HG03520 (cell line): ENCODE results near the gene ADAM17.
"Not testable (repeated sequence)": the region's sequence is repeated elsewhere in the genome, so short reads cannot be mapped to it uniquely, and the experiment has no call there.

ENCODE experiments used
- ATAC-seq: cut with Tn5 transposase; IDR thresholded peaks from one replicate; pipeline ENCODE4 v1.9.1; 2021; ENCODE audit warnings: mild to moderate bottlenecking, moderate library complexity; ENCODE audit not compliant: unreplicated experiment

Gene ADAM17

DNA sequence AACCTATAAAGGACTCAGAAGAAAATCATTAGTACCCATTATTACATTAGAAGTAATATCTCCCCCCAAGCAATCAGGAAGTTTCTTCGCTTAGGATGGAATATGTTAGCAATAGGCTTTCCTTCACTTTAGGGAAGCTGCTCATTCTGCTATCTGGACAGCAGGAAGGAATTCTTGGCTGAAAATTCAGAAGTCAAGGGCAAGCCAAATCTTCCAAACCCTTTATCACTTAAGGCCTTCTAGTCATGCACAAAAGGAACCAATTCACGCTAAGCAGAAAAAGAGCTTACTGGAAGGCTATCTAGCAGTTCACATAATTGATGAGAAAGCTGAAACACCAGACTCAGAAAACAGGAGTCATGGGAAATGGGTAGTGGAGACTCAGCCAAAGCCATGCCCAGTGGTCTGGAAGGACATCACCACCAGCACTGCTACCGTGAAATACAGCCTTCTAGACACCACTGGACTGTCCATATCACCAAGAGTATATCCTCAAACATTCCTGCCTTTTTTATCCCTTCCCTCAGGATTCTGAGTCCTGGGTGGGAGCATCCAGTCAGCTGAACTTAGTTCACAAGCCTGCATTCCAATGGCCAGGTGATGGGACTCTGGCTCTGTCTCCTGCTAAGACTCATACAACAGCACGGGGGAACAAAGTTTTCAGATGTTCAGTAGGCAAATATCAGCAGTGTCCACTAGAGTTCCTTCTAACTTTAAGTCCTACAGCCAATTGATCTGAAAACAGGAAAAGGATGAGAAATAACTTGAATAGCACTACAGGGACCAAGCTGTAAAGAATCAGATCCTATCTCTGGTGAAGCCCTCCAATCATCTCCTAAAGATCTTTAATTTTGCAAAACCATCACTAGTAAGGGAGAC is 14.8 kb upstream of the ADAM17 start:
- ATAC-seq, result no peak

DNA sequence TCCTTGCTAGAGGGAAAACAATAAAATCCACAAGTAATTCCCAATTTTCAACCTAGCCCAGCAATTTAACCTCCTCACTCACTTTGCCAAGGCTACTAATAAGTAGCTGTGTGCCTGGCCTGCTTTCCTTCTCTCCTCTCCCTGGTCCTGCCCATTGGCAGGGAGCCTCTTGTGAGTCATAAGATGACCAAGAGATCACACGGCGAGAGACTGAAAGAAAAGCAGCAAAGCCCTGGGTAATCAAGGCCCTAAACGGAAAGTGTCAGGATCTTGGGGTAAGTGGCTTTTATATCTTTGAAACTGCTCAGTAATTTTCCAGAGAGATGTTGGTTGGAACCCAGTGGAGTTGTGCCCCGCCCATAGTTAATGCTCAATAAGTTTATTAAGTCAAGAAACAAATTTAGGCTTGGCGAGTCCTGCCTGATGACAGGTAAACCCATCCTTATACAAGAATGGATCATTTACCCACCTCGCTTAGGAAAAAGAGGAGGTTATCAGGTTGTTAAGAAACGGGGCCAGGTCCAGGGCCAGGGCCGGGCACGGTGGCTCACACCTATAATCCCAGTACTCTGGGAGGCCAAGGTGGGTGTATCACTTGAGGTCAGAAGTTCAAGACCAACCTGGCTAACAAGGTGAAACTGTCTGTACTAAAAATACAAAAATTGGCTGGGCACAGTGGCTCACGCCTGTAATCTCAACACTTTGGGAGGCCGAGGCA is 10.0 kb upstream of the ADAM17 start:
- no peak for ATAC-seq

DNA sequence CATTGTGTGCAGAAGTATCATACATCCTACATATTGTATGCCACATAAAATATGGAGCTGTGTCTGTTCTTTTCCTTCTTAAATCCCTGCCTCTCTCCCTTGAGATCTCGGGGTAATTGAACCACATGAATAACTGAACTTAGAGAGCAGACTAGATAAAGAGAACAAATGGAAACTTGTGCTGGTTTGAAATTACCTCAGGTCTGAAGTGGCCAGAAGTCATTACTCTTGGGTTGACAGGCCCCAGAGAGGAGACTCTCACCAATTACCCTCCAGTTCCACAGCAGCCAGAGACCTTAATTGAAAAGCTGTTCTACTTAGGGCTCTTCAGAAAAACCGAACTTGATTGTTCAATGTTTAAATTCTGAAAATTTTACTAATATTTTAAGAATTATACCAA is 5.0 kb upstream of the ADAM17 start:
- no peak for ATAC-seq

DNA sequence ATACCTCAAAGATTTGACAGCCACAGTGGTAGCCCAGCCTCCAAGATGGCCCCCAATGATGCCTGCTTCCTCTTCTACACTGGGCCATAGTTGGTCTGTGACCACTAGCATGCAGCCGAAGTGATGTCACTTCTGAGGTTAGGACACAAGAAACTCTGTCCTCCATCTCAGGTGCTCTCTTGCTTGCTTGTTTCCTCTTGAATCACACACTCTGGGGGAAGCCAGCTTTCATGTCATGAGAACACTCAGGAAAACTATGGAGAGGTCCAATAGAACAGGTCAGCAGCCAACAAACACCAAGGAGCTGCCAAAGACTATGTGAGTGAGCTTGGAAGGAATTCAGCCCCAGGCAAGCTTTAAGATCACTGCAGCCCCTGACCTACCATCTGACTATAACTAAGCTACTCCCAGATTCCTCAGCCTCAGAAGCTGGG is 3.3 kb upstream of the ADAM17 start:
- ATAC-seq, result no peak

DNA sequence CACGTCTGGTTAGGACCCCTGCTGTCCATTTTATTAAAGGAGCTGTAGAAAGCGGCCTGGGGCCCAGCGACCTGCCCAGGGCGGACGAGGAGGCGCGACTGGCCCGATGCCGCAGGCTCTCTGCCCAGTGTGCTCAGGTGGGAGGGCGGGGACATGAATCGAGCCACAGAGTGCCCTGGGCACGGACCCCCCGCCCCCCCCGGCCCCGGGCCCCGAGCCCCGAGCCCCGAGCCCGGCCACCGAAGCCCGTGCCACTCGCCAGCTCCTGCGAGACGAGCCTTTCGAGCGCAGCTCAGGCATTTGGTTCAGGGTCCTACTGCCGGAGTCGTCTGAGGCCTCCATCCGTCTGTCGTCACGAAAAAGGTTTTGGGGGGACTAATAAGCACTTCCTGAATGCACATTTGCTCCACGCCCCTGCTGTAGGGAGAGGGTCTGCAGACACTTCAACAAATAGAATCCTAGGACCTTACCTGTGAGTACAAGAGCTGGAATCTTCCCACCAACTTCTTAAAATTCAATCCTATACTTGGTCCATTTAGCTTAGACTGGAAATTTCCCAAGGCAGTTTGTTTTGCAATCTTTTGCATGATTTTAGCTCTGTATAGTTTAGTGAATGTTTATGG is 602 bp upstream of the ADAM17 start:
- peak; percentile 19 for ATAC-seq

DNA sequence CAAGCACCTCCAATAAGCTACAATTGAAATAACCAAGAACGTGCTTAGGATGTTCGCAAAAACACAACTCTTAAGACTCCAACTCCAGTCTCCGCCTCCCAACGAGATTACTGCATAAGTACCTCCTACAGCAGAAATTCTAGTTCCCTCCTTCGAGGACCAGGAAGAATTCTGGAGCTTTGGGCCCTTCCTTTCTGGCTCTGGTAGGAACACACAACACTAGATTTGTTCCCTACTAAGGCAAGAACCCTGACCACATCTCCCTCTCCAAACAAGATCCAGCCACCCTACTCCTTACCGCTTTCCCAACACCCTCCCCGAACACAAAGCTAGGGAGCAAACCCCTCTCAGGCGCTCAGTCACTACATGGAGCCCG is 721 bp downstream of the ADAM17 start:
- no peak for ATAC-seq

DNA sequence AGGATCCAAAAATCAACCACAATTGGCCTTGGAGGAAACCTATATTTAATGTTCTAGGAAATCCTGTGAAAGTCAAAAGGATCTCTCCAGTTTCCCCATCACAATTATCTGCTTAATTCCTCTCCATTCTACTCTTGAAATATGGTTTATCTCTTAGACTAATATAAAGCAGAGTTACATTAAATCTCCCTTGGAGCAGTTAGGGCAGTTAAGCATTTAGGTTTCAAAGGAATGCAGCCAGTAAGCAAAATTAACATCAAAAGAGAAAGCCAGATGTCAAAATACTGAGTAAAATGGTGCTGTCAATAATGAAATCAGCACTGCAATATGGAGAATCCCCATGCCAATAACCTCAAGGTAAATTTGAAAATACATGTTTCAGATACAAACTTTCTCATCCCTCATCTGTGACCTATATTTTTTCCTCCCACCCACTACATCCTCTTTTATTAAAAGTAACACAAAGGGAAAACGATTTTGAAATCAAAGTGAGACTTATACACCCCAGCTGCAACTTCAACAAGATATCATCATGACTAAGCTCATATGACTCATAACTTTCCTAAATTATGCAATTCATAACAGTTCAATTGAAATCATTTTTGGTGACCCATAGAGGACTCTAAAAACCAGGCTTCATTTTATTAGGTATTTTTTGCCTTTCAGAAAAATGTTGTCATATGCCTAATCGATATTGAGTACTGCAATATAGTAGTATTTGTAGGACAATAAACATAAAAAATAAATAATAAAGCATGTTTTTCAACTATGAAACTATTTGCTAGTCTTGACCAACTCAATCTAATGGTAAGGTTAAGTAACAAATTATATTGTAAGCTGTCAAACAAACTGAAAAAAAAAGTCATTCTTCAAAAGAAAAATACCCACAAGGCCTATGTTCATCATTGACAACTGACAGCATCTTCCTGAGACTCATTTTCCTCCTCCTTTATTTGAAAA is 3.1 kb downstream of the ADAM17 start:
- no peak for ATAC-seq

DNA sequence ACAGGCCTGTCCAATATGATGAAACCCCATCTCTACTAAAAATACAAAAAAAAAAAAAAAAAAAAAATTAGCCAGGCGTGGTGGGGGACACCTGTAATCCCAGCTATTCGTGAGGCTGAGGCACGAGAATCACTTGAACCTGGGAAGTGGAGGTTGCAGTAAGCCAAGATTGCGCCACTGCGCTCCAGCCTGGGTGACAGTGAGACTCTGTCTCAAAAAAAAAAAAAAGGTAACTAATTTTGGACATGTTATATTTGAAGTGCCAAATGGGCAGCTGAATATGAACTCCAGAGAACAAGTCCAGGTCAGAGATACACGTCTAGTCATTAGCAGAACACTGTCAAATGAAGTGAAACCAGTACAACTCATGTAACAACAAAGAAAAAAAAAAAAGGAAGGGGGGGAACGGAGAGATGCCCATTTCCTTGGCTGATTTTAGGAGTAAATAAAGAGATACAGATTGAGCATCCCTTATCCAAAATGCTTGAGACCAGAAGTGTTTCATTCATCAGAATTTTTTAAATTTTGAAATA is 4.7 kb downstream of the ADAM17 start:
- not testable (repeated sequence) for ATAC-seq

DNA sequence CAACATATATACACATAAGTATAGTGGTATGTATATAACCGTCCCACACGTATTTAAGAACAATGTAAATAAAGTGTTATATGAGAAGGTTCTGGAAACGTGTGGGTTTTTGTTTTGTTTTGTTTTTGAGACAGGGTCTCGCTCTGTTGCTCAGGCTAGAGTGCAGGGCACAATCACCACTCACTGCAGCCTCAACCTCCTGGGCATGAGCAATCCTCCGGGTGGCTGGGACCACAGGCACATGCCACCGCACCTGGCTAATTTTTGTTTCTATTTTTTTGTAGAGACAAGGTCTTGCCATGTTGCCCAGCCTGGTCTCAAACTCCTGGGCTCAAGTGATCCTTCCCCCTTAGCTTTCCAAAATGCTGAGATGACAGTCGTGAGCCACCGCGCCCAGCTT is 6.2 kb downstream of the ADAM17 start:
- ATAC-seq, result no peak

DNA sequence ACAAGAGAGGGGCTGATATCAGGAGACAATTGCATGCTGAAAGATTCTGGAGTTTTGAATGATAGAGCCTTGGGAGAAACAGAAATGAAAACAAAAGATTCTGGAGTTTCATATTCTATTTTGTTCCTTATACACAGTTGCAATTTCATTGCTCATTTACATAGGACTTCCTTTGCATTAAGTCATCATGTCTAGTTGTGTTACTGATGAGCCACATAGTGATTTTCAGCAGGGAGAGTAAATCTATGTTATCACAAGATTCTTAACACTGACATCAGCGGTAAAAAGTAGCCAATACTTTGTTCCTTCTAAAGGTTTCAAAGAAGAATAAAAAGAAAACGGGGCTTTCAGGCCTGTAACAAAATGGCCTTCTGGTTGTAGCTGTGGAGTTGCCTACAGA is 7.1 kb downstream of the ADAM17 start:
- ATAC-seq, result peak; percentile 41

DNA sequence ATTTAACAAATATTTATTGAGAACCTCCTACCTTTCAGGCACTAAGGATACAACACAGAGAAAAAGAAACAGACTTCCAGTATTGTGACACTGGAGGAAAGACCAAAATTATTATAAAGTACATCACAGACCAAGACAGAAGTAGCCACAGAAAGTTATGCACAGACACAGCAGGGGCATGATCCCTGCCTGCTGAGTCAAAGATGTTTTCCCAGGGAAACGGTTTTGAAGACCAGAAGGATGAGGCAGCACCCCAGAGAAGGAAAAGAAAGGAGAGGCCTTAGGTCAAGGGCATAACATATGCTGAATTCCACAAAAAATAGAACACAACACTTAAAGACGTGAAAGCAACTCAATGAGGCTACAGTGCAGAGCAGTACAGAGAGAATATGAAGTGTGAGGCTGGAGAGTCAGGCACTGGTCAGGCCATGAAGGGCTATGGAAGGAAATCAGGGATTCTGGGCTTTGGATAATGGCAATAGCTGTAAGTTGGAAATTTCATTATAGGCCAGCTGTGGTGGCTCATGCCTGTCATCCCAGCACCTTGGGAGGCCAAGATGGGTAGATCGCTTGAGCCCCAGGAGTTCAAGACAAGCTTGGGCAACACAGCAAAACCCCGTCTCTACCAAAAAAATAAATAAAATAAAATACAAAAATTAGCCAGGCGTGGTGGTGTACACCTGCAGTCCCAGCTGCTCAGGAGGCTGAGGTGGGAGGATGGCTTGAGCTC is 8.2 kb downstream of the ADAM17 start:
- no peak for ATAC-seq

DNA sequence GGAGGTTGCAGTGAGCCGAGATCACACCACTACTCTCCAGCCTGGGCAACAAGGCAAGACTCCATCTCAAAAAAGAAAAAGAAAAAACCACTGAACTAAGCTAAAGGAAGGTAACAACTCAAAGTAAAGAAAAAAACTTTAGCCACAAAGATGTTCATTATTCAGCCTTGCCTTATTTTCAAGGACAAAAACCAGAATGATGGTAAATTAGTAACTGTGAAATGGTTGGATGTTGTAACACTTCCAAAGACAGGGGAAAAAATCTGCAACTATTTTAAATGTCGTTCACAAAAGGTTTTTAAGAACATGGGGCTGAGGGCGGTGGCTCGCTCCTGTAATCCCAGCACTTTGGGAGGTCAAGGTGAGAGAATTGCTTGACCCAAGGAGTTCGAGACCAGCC is 10.1 kb downstream of the ADAM17 start:
- ATAC-seq, result no peak

DNA sequence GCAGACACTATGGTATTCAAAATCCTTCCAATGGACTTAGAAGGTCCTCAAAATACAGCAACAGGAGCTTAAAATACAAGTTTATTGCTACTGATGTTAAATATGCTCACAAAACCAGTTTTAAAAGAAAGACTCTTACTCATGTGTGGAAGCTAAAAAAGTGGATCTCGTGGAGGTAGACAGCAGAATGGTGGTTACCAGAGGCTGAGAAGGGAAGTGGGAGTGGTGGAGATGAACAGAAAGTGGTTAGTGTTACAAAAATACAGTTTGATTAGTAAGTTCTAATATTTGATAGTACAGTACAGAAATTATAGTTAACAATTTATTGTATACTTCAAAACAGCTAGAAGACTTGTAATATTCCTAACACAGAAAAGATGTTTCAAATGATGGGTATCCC is 12.1 kb downstream of the ADAM17 start:
- no peak for ATAC-seq

DNA sequence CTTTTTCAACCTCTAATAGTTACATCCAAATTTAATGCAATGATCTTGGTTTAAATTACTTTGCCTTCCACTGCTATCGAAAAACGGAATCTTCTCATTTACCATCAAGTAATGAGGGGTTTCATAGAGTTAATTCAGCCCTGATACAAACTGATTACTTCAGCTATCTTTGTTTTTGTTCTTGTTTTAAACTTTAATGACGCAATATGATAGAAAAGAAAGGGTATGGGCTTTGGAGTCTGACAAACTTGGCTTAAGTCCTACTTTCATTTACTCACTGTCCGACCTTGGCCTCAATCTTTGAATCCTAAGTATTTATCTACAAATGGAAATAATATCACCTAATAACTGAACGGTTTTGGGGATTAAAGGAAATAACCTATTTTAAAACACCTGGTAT is 16.1 kb downstream of the ADAM17 start:
- ATAC-seq, result no peak

DNA sequence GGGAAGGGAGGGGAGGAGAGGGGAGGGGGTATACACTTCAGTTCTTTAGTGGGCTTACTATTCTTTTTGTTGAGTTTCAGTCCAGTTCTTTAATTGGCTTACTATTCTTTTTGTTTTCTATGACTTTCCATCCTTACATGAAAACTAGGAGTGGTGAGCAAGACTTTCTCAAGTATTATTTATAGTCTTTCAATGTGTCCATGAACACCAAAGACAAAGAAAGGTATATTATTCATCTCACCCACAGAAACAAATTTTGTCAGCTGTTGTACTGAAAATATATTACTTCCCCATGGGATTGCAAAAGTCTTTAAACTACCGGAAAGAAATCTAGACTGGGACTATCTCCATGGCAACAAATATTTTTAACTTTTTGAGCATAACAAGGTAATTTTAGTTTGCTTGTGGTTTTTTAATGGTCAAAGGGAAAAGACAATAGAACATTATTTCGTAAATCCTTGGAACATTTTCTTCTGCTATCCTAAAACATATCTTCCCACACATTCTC is 17.6 kb downstream of the ADAM17 start:
- no peak for ATAC-seq

DNA sequence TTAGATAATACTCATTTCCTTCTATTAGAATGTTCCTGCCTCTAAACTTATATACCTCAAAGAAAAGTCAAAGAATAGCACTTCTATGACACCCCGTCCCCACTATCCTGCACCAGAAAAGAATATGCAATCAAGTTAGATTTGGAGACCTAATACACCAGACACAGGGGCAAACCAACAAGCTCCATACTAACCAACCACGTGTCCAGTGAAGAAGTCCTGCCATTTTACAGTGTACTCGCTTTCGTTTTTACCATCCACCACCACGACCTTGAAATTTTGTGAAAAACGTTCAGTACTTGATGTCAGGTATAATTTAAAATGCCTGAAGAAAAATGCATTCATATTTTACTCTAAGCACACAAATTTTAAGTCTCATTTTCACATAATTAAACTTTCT is 19.1 kb downstream of the ADAM17 start:
- ATAC-seq, result no peak

DNA sequence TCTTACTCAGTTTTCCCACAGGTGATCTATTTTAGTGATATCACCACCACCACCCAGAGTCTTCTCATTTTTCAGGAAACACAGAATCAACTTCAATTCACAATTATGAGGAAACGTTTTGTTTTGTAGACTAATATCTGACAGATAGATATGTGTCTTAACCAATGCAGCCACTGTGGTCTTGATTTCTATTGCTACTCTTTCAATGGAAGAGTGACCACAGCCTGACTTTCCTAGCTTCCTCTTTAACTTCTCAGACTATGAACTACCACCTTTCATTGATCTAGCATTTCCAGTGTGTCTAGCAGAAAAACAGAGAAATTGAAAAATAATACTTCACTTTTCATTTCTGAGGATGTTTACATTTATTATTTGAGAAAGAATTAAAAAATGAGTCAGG is 20.5 kb downstream of the ADAM17 start:
- ATAC-seq, result no peak

DNA sequence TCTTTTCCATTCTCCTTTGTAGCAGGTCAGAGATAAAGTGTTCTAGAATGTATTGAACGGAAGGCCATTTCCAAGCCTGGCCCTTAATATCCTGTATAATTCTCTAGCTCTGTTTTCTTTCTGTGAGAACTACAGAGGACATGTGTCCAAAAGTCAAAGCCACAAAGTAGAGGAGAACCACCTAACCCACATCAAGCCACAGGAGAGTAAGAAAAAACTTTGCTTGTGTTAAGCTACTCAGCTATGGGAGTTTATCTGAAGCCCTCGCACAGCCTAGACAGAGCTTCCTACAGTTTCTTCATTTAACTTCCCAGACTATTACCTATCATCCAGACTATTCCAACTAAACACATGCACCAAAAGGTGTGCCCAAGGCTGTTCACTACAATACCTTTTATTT is 22.0 kb downstream of the ADAM17 start:
- no peak for ATAC-seq

DNA sequence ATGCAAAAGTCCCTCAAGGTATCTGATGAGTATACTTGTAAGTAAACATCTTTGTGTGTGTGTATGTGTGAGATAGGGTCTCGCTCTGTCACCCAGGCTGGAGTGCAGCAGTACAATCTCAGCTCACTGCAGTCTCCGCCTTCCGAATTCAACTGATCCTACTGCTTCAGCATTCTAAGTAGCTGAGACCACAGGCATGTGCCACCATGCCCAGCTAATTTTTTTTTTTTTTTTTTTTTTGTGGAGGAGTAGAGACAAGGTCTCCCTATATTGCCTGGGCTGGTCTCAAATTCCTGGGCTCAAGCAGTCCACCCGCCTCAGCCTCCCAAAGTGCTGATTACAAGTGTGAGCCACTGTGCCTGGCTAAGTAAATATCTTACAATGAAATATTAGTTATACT is 23.2 kb downstream of the ADAM17 start:
- ATAC-seq, result no peak
